Embryonic facial prominence (tissue), 1 donor: ENCODE results near the gene LRRC1.

Experiments used
- DNase-seq: peaks from one replicate; pipeline ENCODE4 v3.0.0-alpha.2; 2016; ENCODE audit errors: extremely low spot score

The LRRC1 gene

DNA sequence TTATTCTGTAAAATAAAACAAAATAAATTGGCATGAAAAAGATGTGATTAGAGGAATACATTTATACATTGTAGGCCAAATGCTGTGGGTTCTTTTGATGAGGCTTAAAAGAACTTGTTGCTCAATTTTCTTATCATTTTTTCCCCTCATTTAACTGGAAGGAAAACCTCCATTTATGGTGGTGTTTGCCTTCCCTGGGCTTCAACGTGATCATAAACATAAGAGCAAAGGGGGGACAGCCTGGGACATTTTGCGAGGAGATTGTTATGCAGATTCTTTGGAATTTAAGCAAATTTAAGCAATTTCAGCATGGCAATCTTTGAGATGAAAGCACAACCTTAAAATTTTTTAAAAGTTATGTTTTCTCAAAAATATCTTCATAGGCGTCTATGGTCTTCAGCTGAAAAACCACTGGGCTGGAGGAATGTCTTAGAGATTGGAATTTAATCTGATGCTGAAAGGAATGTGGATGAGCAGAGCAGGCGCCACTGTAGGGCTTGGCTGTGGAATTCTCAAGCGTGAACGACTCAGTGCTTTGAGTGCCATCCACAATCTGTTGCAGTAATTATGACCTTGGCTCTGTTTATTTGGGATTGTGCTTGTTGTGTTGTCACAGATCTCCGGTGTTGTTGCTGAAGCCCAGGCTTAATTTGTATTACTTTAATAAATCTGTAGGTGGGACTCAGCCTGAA is 167.0 kb downstream of the LRRC1 start:
- no peak for DNase-seq

DNA sequence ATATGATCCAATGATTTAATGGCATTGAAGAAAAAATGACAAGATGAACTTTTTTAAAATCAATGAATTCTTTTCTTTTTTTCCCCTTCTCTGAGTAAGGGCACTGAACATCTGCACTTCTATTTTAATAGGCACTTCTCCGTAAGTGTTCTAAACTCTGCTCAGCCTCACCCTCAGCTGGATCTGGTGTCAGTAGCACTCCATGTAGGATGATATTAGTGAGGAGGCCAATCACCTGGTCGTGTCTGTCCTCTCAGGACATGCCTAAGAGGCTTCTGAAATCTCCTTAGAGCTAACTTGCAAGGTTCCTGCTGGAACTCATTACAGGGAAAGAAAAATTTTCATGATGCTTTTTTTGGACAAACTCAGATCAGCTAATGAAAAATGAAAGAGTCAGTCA is 167.8 kb downstream of the LRRC1 start:
- no peak for DNase-seq

DNA sequence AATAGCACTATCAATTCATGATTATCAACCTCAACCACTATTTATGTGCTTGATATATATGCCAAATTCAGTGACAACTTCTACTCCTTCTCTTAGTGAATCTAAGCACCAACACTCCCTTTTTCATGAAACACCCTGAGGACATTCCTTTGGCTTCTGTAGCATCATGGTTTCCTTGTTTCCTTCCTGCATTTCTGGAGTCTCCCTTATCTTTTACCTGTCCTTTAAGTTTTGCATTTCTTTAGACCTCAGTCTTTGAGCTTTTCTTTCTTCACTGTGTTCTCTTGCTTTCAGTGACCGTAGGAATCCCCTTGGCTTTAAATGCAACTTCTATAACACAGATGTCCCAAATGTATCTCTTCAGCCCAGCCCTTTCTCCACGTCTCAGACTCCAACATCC is 172.6 kb downstream of the LRRC1 start:
- no peak for DNase-seq
